ENCODE measurements around the gene SCN2A.

DNA sequence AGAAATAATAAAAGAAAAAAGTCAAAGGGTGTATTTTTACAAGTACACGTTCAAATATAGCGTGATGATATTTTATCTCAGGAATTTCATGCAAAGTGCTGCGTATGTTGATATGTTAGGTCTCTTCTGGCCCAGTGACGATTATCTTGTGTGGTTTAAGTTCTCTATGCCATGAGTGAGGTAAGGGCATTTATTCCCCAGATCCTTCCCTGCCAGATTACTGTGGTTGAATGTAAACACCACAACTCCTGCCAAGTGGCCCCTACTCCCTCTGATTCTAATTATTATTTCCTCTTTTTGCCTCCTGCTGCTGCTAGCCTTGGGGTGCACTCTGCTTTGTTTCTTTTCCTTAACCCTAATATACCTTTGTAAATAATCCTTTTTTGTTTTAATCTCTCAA, 12.2 kb downstream of the SCN2A start:
- TF ChIP-seq POLR2AphosphoS5 (IDR thresholded peaks at IDR 0.05; ENCODE audit: borderline replicate concordance, low read depth, low read length) (no peak), EZH2 (IDR thresholded peaks at IDR 0.05) (no peak), FOXP2 (optimal IDR thresholded peaks at IDR 0.05; ENCODE audit: control extremely low read depth, extremely low read length, insufficient read depth) (peak; percentile 34)

All from SK-N-MC (cell line).